Stomach smooth muscle (tissue), 2 donors: Measurements from ENCODE around the gene TOR1AIP2.

Experiments used
- H3K27ac ChIP-seq: one replicate; pipeline ENCODE4 v1.7.0; 2013; ENCODE audit warnings: mild to moderate bottlenecking, low read length, inconsistent platforms
- H3K27me3 ChIP-seq, 2 donors: one replicate each; pipeline ENCODE4 v1.7.0; 2013; ENCODE audit warnings: low read length in 2 of 2; ENCODE audit not compliant: insufficient read depth in 2 of 2, control insufficient read depth in 1 of 2
- H3K36me3 ChIP-seq, 2 donors: one replicate each; pipeline ENCODE4 v1.7.0; 2013; ENCODE audit warnings: low read length in 2 of 2; ENCODE audit not compliant: control insufficient read depth in 2 of 2, insufficient read depth in 2 of 2
- H3K4me1 ChIP-seq: one replicate; pipeline ENCODE4 v1.7.0; 2013; ENCODE audit warnings: low read length; ENCODE audit not compliant: control insufficient read depth, insufficient read depth
- H3K4me3 ChIP-seq, 2 donors: one replicate each; pipeline ENCODE4 v1.7.0; 2013; ENCODE audit warnings: low read length in 2 of 2
- H3K9ac ChIP-seq, 2 donors: one replicate each; pipeline ENCODE4 v1.7.0; 2013; ENCODE audit warnings: low read length in 2 of 2, mild to moderate bottlenecking in 1 of 2
- H3K9me3 ChIP-seq, 2 donors: one replicate each; pipeline ENCODE4 v1.7.0; 2013; ENCODE audit warnings: low read length in 2 of 2; ENCODE audit not compliant: control insufficient read depth in 2 of 2
- donor health status: healthy.
- donor health status: Pancreatic carcinoma.

TOR1AIP2 gene

GRCh38 chr1:179910934-179911333 lies 33.3 kb upstream of the TOR1AIP2 start:
- Histone ChIP-seq H3K9ac (no peak overlapping the region), H3K36me3 (peaks cover 20 to 27% of the 10 kb centered on the region in 2 donors), H3K27me3 (no peaks in the 10 kb centered on the region), H3K9me3 (no peaks in the 10 kb centered on the region), H3K4me3 (no peak overlapping the region), H3K27ac (no peak overlapping the region), H3K4me1 (no peaks in the 10 kb centered on the region)

DNA sequence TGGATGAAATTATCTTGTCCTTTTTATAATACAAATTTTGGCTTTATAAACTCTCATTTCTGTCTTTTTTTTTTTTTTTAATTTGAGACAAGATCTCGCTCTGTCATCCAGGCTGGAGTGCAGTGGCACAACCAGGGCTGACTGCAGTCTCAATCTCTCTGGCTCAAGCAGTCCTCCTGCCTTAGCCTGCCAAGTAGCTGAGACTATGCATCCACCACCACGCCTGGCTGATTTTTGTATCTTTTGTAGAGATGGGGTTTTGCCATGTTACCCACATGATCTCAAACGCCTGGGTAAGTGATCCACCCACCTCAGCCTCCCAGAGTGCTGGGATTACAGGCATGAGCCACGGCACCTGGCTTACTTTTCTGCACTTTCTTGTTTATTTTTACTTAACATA lies 12.0 kb upstream of the TOR1AIP2 start:
- no peaks in the 10 kb centered on the region for H3K9me3 ChIP-seq
- no peaks in the 10 kb centered on the region for H3K27me3 ChIP-seq
- peaks cover 32 to 37% of the 10 kb centered on the region in 2 donors for H3K36me3 ChIP-seq
- peaks cover 2% of the 10 kb centered on the region for H3K4me1 ChIP-seq
- H3K27ac ChIP-seq = no peak overlapping the region
- H3K9ac ChIP-seq = no peak overlapping the region
- no peak overlapping the region for H3K4me3 ChIP-seq

- H3K4me1 ChIP-seq = peaks cover 9% of the 10 kb centered on the region
- no peaks in the 10 kb centered on the region for H3K9me3 ChIP-seq
- H3K27me3 ChIP-seq = no peaks in the 10 kb centered on the region
- H3K27ac ChIP-seq = no peak overlapping the region
- no peak overlapping the region for H3K9ac ChIP-seq
- H3K4me3 ChIP-seq = peak overlapping the region in 1 of 2 donors; percentile 24
- peaks cover 25 to 33% of the 10 kb centered on the region in 2 donors for H3K36me3 ChIP-seq
These were observed 10.5 kb upstream of the TOR1AIP2 start for GRCh38 chr1:179888071-179888470.

DNA sequence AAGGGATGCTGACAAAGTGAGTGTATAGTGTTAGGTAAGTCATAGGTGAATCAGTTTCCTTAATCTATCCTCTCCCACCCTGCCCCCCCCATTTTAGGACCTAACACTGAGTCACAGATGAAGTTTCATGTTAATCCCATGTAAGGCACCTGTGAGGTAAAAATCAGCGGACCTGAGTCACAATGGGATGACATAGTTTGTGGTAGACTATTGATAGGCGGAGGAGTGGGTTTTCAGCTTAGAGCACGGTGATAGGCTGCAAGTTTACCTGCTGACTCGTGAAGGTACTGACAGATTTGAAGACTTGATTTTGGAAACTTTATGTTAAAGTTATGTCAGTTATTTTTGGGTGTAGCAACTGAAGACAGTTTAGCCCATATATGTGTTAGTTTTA lies 6.1 kb upstream of the TOR1AIP2 start:
- Histone ChIP-seq H3K9me3 (no peaks in the 10 kb centered on the region), H3K4me3 (peak overlapping the region; percentile 78 to 96), H3K36me3 (peaks cover 13 to 20% of the 10 kb centered on the region in 2 donors), H3K27ac (peak overlapping the region; percentile 100), H3K27me3 (no peaks in the 10 kb centered on the region), H3K4me1 (peaks cover 9% of the 10 kb centered on the region), H3K9ac (peak overlapping the region; percentile 95 to 100)

- peak overlapping the region; percentile 95 to 100 for H3K9ac ChIP-seq
- no peaks in the 10 kb centered on the region for H3K27me3 ChIP-seq
- peak overlapping the region; percentile 100 for H3K27ac ChIP-seq
- peaks cover 13 to 20% of the 10 kb centered on the region in 2 donors for H3K36me3 ChIP-seq
- H3K9me3 ChIP-seq = no peaks in the 10 kb centered on the region
- peak overlapping the region; percentile 78 to 96 for H3K4me3 ChIP-seq
- peaks cover 9% of the 10 kb centered on the region for H3K4me1 ChIP-seq
These were observed 5.6 kb upstream of the TOR1AIP2 start for GRCh38 chr1:179883040-179883744.

DNA sequence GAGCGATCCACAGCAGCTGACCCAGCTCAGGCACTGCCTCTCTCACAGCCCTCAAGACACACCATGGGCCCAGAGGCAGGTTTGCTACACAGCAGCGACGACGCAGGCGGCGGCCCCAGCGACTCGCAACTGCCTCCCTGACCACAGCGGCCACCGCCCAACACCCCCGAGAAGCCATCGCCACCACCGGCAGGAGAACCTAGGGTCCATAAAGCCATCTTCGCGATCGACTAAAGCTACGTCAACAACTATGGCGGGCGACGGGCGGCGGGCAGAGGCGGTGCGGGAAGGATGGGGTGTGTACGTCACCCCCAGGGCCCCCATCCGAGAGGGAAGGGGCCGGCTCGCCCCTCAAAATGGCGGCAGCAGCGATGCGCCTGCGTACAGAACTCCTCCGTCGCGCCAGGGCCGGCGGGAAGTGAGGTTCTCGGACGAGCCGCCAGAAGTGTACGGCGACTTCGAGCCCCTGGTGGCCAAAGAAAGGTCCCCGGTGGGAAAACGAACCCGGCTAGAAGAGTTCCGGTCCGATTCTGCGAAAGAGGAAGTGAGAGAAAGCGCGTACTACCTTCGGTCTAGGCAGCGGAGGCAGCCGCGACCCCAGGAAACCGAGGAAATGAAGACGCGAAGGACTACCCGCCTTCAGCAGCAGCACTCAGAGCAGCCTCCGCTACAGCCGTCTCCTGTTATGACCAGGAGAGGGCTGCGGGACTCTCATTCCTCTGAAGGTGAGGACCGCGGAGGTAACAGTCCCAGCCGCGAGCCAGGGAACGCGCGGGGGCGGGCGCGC lies 4.8 kb upstream of the TOR1AIP2 start, which contains the start of gene TOR1AIP1:
TOR1AIP1 (plus strand) TSS at position 33 of the 787 bp plus-strand sequence; CDS start at position 251, 218 bp downstream.
- Histone ChIP-seq H3K27ac (peak within 1 kb of the TSS; percentile 100), H3K4me1 (peaks cover 11% of the 10 kb centered on the region), H3K9ac (peak within 1 kb of the TSS; percentile 95 to 100), H3K36me3 (peaks cover 13 to 17% of the 10 kb centered on the region in 2 donors), H3K27me3 (no peaks in the 10 kb centered on the region), H3K4me3 (peak within 1 kb of the TSS; percentile 78 to 96), H3K9me3 (no peaks in the 10 kb centered on the region)

- H3K4me1 ChIP-seq = peaks cover 11% of the 10 kb centered on the region
These were observed 4.1 kb upstream of the TOR1AIP2 start for GRCh38 chr1:179881642-179882252.

DNA sequence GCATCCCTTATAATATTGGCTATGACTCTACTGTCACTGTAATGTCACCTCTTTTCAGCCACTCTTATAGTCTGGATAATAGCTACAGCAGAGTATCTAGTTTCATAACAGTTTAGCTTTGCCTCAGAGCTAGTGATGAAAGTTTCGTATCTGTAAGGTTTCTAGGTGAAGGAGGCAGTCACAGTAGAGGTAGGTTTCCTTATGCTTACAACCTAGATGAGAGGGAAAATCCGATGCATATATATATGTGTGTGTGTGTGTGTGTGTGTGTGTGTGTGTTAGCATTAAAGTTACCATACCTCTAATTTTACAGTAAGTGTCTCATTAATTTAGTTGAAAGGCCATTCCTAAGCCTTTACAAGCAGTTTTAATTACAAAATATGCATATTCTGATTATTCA lies 2.2 kb upstream of the TOR1AIP2 start:
- Histone ChIP-seq H3K27ac (no peak overlapping the region), H3K4me1 (peaks cover 15% of the 10 kb centered on the region), H3K36me3 (peaks cover 3% of the 10 kb centered on the region in 2 donors), H3K9ac (no peak overlapping the region), H3K27me3 (no peaks in the 10 kb centered on the region), H3K4me3 (no peak overlapping the region), H3K9me3 (no peaks in the 10 kb centered on the region)

More at GRCh38 chr1:179881642-179882252, 4.1 kb upstream of the TOR1AIP2 start:
- H3K9ac ChIP-seq = peak overlapping the region; percentile 95 to 100
- peaks cover 13 to 15% of the 10 kb centered on the region in 2 donors for H3K36me3 ChIP-seq
- H3K9me3 ChIP-seq = no peaks in the 10 kb centered on the region
- H3K27ac ChIP-seq = peak overlapping the region; percentile 100
- peak overlapping the region; percentile 78 to 96 for H3K4me3 ChIP-seq
- H3K27me3 ChIP-seq = no peaks in the 10 kb centered on the region

GRCh38 chr1:179876300-179876715 lies 1.3 kb downstream of the TOR1AIP2 start:
- peak overlapping the region in 1 of 2 donors; percentile 81 for H3K9ac ChIP-seq
- peaks cover 0 to 4% of the 10 kb centered on the region in 2 donors for H3K36me3 ChIP-seq
- no peaks in the 10 kb centered on the region for H3K9me3 ChIP-seq
- peaks cover 8% of the 10 kb centered on the region for H3K4me1 ChIP-seq
- no peaks in the 10 kb centered on the region for H3K27me3 ChIP-seq
- no peak overlapping the region for H3K27ac ChIP-seq
- H3K4me3 ChIP-seq = peak overlapping the region; percentile 60 to 83

- Histone ChIP-seq H3K9me3 (no peaks in the 10 kb centered on the region), H3K27me3 (no peaks in the 10 kb centered on the region), H3K27ac (no peak overlapping the region), H3K9ac (no peak overlapping the region), H3K36me3 (peaks cover 0 to 4% of the 10 kb centered on the region in 2 donors), H3K4me1 (peaks cover 8% of the 10 kb centered on the region), H3K4me3 (peak overlapping the region in 1 of 2 donors; percentile 60)
These were observed 1.9 kb downstream of the TOR1AIP2 start for GRCh38 chr1:179875596-179876299.
